OCI-LY3 (cell line): ENCODE measurements around the gene TAPBPL.
A peak's percentile ranks its signal among the peaks of the same experiment; 100 is the strongest.

Experiments
- H2AFZ ChIP-seq: fragments of 200-600, 300-600 bp; shearing (Covaris generic); 2 replicates; pipeline ENCODE4 v1.6.0; 2014; ENCODE audit warnings: antibody characterized with exemption, low read depth, low read length
- H3K27ac ChIP-seq: fragments of 200-600, 300-600 bp; sonication (generic); 2 replicates; pipeline ENCODE4 v1.5.1; 2014; ENCODE audit warnings: mild to moderate bottlenecking, low read length, moderate library complexity, mixed read lengths
- H3K27me3 ChIP-seq: fragments of 200-600, 300-600 bp; sonication (generic); 2 replicates; pipeline ENCODE4 v1.6.1; 2014; ENCODE audit warnings: low read depth, low read length, mixed read lengths
- H3K36me3 ChIP-seq: fragments of 200-600, 300-600 bp; sonication (generic); replicated peaks from 2 replicates; pipeline ENCODE3; 2014; ENCODE audit warnings: low read depth, low read length, mixed read lengths
- H3K4me1 ChIP-seq: fragments of 300-600, 200-600 bp; sonication (generic); 2 replicates; pipeline ENCODE4 v1.6.1; 2014; ENCODE audit warnings: low read length, mixed read lengths
- H3K4me2 ChIP-seq: fragments of 200-600, 300-600 bp; sonication (generic); 2 replicates; pipeline ENCODE4 v1.6.1; 2014; ENCODE audit warnings: low read length, mixed read lengths
- H3K4me3 ChIP-seq: fragments of 300-600, 200-600 bp; sonication (generic); 2 replicates; pipeline ENCODE4 v1.5.1; 2014; ENCODE audit warnings: antibody characterized with exemption, mild to moderate bottlenecking, low read length, moderate library complexity
- H3K79me2 ChIP-seq: fragments of 300-600, 200-600 bp; shearing (Covaris generic); 2 replicates; pipeline ENCODE4 v1.6.1; 2014; ENCODE audit warnings: mild to moderate bottlenecking, low read length, mixed read lengths
- H3K9ac ChIP-seq: fragments of 300-600, 200-600 bp; shearing (Covaris generic); 2 replicates; pipeline ENCODE4 v1.6.0; 2014; ENCODE audit warnings: mild to moderate bottlenecking, low read length, moderate library complexity
- H3K9me3 ChIP-seq: fragments of 200-600, 300-600 bp; shearing (Covaris generic); 2 replicates; pipeline ENCODE4 v1.6.1; 2014; ENCODE audit warnings: low read length, mixed read lengths; ENCODE audit not compliant: insufficient read depth
- H4K20me1 ChIP-seq: fragments of 200-600, 300-600 bp; sonication (generic); 2 replicates; pipeline ENCODE4 v1.6.1; 2016; ENCODE audit warnings: low read length, mixed read lengths; ENCODE audit not compliant: insufficient read depth
- CTCF ChIP-seq: fragments of 200-600, 300-600 bp; sonication (generic); IDR thresholded peaks from 2 replicates; pipeline ENCODE4 v1.5.1; 2014; ENCODE audit warnings: antibody characterized with exemption, low read length, low read depth
- EZH2phosphoT487 ChIP-seq: fragments of 200-600 bp; shearing (Covaris generic); IDR thresholded peaks from 2 replicates; pipeline ENCODE4 v1.6.1; 2018; ENCODE audit warnings: antibody characterized with exemption, mixed run types, low read depth

TAPBPL gene

GRCh38 chr12:6416596-6416995 is 35.2 kb upstream of the TAPBPL start:
- H3K27ac ChIP-seq: no peak overlapping the region
- no peaks in the 10 kb centered on the region for H3K79me2 ChIP-seq

GRCh38 chr12:6418796-6419195 is 33.0 kb upstream of the TAPBPL start:
- no peaks in the 10 kb centered on the region for H4K20me1 ChIP-seq
- H3K9ac ChIP-seq: no peak overlapping the region
- H3K4me3 ChIP-seq: no peak overlapping the region
- TF ChIP-seq EZH2phosphoT487: no peak
- H3K27me3 ChIP-seq: peaks cover 13% of the 10 kb centered on the region
- no peak overlapping the region for H3K4me2 ChIP-seq
- H2AFZ ChIP-seq: no peak overlapping the region
- H3K4me1 ChIP-seq: peaks cover 10% of the 10 kb centered on the region; the same call in 1 of the 2 replicates
- no peaks in the 10 kb centered on the region for H3K36me3 ChIP-seq
- no peak overlapping the region for H3K27ac ChIP-seq
- H3K79me2 ChIP-seq: no peaks in the 10 kb centered on the region
- no peaks in the 10 kb centered on the region for H3K9me3 ChIP-seq

More at GRCh38 chr12:6416596-6416995, 35.2 kb upstream of the TAPBPL start:
- TF ChIP-seq EZH2phosphoT487 (no peak), CTCF (no peak)
- Histone ChIP-seq H3K4me2 (no peak overlapping the region), H3K9me3 (no peaks in the 10 kb centered on the region), H2AFZ (no peak overlapping the region), H3K27me3 (peaks cover 13% of the 10 kb centered on the region), H3K4me3 (no peak overlapping the region), H3K36me3 (no peaks in the 10 kb centered on the region), H4K20me1 (no peaks in the 10 kb centered on the region), H3K9ac (no peak overlapping the region), H3K4me1 (0 out of 2 replicates have a peak, but pooled peaks cover 5% of the 10 kb centered on the region)

- peaks cover 8% of the 10 kb centered on the region for H3K27me3 ChIP-seq
- H3K79me2 ChIP-seq: no peaks in the 10 kb centered on the region
- H3K4me3 ChIP-seq: no peak overlapping the region
- H4K20me1 ChIP-seq: no peaks in the 10 kb centered on the region
- no peak overlapping the region for H3K4me2 ChIP-seq
- no peak overlapping the region for H3K9ac ChIP-seq
- no peaks in the 10 kb centered on the region for H3K9me3 ChIP-seq
- TF ChIP-seq CTCF (no peak), EZH2phosphoT487 (no peak)
- H3K27ac ChIP-seq: no peak overlapping the region
- H2AFZ ChIP-seq: no peak overlapping the region
- peaks cover 11% of the 10 kb centered on the region; the same call in 1 of the 2 replicates for H3K4me1 ChIP-seq
- H3K36me3 ChIP-seq: no peaks in the 10 kb centered on the region
Measured at GRCh38 chr12:6420364-6420763, 31.5 kb upstream of the TAPBPL start.

- peak overlapping the region; percentile 52 for H3K4me3 ChIP-seq
- H3K36me3 ChIP-seq: no peaks in the 10 kb centered on the region
- H3K4me1 ChIP-seq: peaks cover 20% of the 10 kb centered on the region
- no peak overlapping the region for H3K27ac ChIP-seq
- no peaks in the 10 kb centered on the region; the same call in 1 of the 2 replicates for H3K27me3 ChIP-seq
- H3K9me3 ChIP-seq: no peaks in the 10 kb centered on the region
- 0 out of 2 replicates have a peak overlapping the region, but pooled peaks have one; percentile 3 for H3K9ac ChIP-seq
- no peaks in the 10 kb centered on the region for H3K79me2 ChIP-seq
- H2AFZ ChIP-seq: peak overlapping the region; percentile 77
- H4K20me1 ChIP-seq: no peaks in the 10 kb centered on the region
- TF ChIP-seq CTCF (peak; percentile 87), EZH2phosphoT487 (no peak)
- H3K4me2 ChIP-seq: peak overlapping the region; percentile 53
Measured at GRCh38 chr12:6423267-6424007, 28.4 kb upstream of the TAPBPL start.
